Metanephros (tissue), 2 donors: ENCODE data around the gene DNAJC5. TPM values are rescaled to one million over a fixed set of nuclear protein-coding genes. Genes with fewer than 3 reads are reported as not detected.

Source experiments
- small RNA-seq: library from RNA; depleted of rRNA; stranded (forward); fragments of <200 nt; gene quantifications from one replicate; pipeline ENCODE3, GENCODE V24; 2014; ENCODE audit warnings: low replicate concordance
- total RNA-seq: library from RNA; depleted of rRNA; stranded (reverse); fragments of >200 nt; gene quantifications from one replicate; pipeline ENCODE4 v1.2.3, GENCODE V29; 2014

The DNAJC5 gene, protein sequence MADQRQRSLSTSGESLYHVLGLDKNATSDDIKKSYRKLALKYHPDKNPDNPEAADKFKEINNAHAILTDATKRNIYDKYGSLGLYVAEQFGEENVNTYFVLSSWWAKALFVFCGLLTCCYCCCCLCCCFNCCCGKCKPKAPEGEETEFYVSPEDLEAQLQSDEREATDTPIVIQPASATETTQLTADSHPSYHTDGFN
- total RNA-seq, result 31.4 TPM

DNA sequence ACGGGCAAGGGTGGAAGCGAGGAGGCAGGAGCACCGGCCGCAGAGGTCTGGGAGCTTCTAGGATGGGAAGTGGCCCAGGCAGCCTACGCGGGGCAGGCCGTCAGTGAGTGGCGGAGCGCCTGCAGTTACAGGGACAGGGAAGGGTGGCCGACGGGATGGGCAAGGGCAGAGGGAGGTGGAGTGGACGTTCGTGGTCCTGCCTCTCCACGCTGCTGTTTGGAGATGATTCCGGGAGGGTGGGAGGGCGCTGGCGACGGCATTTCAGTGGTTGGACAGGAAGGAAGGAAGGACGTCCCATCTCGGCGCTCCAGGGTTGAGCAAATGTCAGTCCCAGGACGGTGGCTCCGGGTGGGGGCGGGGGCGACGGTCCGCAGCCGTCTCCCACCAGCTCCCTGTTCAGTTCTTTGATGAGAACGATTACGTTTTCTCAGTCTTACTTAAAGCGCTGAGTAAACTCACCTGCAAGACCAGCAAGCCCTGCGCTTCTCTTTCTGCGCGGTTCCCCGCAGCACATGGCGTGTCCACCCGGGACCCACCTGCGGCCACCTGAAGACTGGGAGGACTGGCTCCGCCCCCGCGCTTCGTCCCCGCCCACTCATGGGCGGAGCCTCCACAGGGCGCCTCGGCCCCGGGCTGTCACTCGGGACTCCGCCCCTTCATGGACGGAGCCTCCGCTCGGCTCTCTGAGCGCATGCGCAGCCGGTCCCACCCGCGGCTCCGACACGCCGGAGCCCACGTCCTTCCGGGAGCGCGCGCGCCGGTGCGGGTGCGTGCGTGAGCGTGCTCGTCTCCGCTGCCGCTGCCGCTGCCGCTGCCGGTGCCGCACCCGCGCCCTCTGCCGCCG lies at the start of gene DNAJC5:
TSS of gene DNAJC5 (plus strand) at position 769 of the 844 bp plus-strand sequence. CDS start 33,220 bp downstream, outside the sequence.

GRCh38 chr20:63861365-63861934 lies 33.5 kb upstream of the DNAJC5 start, which contains the start of gene ABHD16B:
Gene ABHD16B, plus strand, starts transcription at chr20:63861498. Its CDS starts 43 bp downstream, at chr20:63861541.

DNA sequence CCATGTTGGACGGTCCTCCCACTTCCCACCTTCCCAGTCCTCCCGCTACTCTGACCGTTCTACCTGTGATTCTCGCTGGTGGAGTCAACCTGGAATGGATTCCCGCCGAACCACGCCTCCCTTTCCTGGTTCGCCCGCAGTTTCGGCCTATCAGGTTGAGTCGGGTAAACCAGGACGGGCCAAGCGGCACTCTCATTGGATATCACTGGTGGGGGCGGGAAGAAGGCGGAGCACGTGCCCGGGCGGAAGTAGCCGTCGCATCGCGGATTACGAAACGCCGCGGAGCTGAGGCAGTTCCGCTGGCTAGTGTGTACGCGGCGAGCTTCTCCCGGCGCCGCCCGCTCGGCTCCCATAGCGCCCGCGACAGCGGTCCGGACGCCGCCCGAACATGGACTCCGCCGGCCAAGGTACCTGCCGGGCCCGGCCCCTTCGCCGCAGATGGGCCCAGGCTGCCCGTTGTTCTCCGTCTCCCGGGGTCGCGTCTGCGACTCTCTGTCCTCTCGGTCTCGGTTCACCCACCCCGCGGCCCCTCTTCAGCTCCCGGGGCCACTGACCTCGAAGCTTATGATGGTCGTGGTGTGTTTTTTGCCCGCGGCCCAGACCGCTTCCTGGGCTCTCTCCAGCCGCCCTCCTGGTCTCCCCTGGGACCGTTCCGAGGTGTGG lies 29.8 kb upstream of the DNAJC5 start, which contains the start of gene TPD52L2:
TSS of gene TPD52L2 (plus strand) at position 293 of the 663 bp plus-strand sequence. CDS start at position 389, 96 bp downstream.

DNA sequence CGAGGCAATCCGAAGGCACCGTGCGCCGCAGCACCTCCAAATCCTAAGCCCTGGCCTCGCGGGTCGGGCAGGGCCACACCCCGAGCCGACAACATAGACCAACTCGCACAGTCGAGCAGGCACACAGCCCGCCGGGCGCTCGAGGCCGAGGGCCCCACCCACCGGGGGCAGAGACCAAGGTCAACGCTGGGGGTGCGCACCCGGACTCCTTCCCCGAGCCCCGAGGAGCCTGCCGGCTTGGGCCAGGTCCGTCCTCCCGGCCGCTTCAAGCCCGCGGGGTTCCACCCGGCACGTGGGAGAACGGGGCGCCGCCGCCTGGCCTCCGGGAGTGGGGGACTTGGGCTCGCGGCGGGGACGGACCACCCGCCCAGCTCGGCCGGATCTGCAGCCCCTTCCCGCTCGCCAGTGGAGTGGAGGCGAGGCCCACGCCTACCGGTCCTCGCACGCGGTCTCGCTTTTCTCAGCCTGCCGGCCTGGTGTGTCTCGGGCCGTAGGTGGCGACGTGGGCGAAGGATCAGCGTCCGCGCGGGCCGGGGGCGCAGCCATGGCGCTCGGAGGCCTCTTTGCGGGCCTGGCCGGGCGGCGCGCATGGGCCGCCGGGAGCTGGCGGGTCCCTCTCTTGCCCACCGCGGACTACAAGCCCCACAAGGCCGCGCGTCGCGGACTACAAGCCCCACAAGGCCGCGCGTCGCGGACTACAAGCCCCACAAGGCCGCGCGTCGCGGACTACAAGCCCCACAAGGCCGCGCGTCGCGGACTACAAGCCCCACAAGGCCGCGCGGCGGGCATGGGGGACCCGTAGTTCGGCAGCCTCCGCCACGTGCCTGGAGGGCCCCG lies 61.1 kb downstream of the DNAJC5 start, which contains the start of gene UCKL1:
TSS of gene UCKL1 (minus strand) at position 590 of the 837 bp plus-strand sequence. CDS start at position 546, 44 bp downstream.

DNA sequence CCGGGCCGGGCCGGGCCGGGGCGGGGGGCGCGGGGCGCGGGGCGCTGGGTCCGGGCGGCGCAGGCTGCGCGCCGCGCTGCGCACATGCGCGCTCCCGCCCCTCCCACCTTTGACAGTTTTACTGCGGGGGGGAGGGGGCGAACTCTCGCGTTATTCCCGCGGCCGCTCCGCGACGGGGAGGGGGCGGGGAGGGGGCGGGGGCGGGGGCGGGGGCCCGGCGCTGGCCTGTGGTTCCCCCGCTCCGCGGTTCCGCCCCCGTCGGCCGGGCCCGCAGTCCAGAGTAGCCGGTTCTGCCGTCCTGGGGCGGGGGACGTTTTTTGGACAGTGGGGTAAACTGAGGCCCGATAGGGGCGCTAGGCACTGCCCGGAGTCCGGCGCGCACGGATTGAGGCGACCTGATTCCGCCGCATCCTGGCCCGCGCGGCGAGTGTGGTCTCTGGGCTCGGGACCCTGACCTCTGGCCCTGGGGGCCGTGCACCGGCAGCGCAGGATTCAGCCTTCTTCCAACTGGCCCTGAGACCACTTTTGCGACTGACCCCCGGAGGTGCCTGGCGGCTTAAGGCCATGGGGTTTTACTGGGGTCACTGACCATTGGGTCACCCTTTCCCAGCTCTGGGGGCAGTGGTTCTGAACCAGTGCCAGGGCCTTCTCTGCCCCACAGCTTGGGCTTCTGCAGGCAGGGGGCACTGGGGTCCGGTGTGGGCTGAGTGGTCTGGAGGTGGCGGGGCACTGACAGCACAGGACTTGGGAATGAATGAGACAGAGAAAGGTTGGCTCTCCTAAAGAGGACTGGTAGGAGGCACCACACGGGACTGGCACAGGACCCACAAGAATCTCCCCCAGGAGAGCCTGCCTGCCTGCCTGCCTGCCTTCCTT lies 75.2 kb downstream of the DNAJC5 start, which contains the start of gene ZNF512B:
TSS of gene ZNF512B (minus strand) at position 93 of the 876 bp plus-strand sequence. CDS start 1,980 bp downstream, outside the sequence.

GRCh38 chr20:63979557-63980316 lies 84.8 kb downstream of the DNAJC5 start, which contains the start of gene SAMD10:
Gene SAMD10, minus strand, starts transcription at chr20:63979642. Its CDS starts 175 bp downstream, at chr20:63979467.

GRCh38 chr20:63980806-63981728 lies 86.1 kb downstream of the DNAJC5 start, which contains the start of gene PRPF6:
Gene PRPF6, plus strand, starts transcription at chr20:63981132. Its CDS starts 114 bp downstream, at chr20:63981246.

Small RNA genes lying within 50 kb of the gene (small RNA-seq; reads per million reads assigned to genes)
- gene MIR647 (not detected), gene MIR941-2 (not detected), gene MIR941-4 (not detected), gene MIR941-5 (not detected), gene RNU1-134P (0.12 reads per million)

Other genes with a start within 250 kb of the DNAJC5 start
- gene STMN3, start 241.7 kb upstream of the DNAJC5 start, total RNA-seq, result 20.6 TPM
- 30.5 TPM for gene RTEL1, start 236.8 kb upstream of the DNAJC5 start, total RNA-seq
- 4.3 TPM for gene TNFRSF6B, start 198.5 kb upstream of the DNAJC5 start, total RNA-seq
- 36.9 TPM for gene ARFRP1, start 187.2 kb upstream of the DNAJC5 start, total RNA-seq
- gene ZGPAT, start 187.1 kb upstream of the DNAJC5 start, total RNA-seq, result 16.8 TPM
- 7.5 TPM for gene LIME1, start 158.5 kb upstream of the DNAJC5 start, total RNA-seq
- gene SLC2A4RG, start 155.3 kb upstream of the DNAJC5 start, total RNA-seq, result 50.4 TPM
- 26.4 TPM for gene ZBTB46, start 63.9 kb upstream of the DNAJC5 start, total RNA-seq
- not detected for gene ABHD16B, start 33.6 kb upstream of the DNAJC5 start, total RNA-seq
- 64.9 TPM for gene TPD52L2, start 29.9 kb upstream of the DNAJC5 start, total RNA-seq
- 73.6 TPM for gene UCKL1, start 61.3 kb downstream of the DNAJC5 start, total RNA-seq
- 18.3 TPM for gene ZNF512B, start 74.8 kb downstream of the DNAJC5 start, total RNA-seq
- 6.5 TPM for gene SAMD10, start 84.5 kb downstream of the DNAJC5 start, total RNA-seq
- gene PRPF6, start 86.0 kb downstream of the DNAJC5 start, total RNA-seq, result 64.6 TPM
- gene C20orf204, start 141.1 kb downstream of the DNAJC5 start, total RNA-seq, result 3.6 TPM
- gene SOX18, start 154.5 kb downstream of the DNAJC5 start, total RNA-seq, result 20.5 TPM
- gene TCEA2, start 168.1 kb downstream of the DNAJC5 start, total RNA-seq, result 35.6 TPM
- gene RGS19, start 184.4 kb downstream of the DNAJC5 start, total RNA-seq, result 10.7 TPM
- 2.3 TPM for gene OPRL1, start 185.0 kb downstream of the DNAJC5 start, total RNA-seq
- gene LKAAEAR1, start 189.3 kb downstream of the DNAJC5 start, total RNA-seq, result 1.1 TPM
- not detected for gene NPBWR2, start 212.4 kb downstream of the DNAJC5 start, total RNA-seq